D341Med (cell line): ENCODE measurements around the gene SUSD5.
"Not testable (repeated sequence)": the region's sequence is repeated elsewhere in the genome, so short reads cannot be mapped to it uniquely, and the experiment has no call there.

ENCODE experiments used
- DNase-seq: peaks from one replicate; pipeline ENCODE4 v3.0.0; 2012; ENCODE audit warnings: low spot score

Gene SUSD5

DNA sequence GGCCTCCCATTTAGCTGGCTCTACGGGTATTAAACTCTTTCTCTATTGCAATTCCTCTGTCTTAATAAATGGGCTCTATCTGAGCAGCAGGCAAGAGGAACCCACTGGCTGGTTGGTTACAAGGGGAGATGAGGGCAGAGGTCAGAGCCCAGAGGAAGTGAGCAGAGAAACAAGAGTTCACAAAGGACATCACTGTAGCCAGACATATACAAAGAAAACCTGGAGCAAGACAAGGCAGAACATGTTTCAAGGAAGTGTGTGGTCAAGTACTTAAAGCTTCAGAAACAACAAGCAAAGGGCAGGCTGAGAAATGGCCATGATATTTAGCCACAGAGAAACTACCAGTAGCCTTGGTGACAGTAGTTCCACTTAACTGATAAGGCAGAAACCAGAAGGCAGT is 24.3 kb downstream of the SUSD5 start:
- no peak for DNase-seq

DNA sequence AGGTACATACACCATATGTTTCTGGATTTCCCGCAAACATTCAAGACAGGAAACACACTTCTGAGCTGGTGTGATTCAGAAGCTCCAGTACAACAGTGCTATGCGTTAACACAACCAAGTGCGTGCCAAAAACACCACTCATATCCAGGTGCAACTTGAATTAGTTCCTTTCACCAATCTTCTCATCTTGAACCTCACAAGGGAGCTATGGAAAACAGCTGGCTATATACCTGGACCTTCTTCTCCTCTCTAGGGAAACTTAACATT is 31.3 kb downstream of the SUSD5 start:
- DNase-seq = no peak

DNA sequence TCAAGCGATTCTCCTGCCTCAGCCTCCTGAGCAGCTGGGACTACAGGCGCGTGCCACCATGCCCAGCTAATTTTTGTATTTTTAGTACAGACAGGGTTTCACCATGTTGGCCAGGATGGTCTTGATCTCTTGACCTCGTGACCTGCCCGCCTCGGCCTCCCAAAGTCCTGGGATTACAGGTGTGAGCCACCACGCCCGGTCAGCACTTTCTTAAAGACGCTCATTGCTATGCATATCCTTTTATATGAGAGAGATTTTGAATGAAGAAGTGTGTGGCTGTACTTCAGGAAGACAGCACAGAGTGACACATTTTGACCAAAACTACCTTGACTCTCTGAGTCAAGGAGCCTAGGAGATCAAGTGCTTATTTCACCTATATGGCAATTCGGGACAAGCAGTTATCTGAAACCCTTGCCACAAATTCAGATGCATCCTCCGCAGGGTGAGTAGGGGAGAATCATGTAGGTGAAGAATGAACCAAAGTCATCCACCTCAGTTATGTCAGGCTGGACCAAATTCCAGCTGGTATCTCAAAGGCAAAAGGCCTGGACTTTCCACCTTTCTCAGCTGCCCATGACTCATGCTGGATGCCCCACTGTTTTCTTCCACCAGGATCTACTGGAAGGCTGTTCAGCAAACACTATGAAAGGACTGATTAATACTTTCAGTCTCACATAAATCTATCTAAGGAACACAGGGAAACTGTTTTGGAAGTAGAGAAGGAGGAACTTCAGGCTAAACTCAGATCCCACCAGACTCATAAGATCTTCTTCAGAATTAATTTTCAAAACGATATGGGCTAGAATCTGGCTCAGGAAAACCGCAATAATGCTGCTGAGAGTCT is 31.9 kb downstream of the SUSD5 start:
- no peak for DNase-seq

DNA sequence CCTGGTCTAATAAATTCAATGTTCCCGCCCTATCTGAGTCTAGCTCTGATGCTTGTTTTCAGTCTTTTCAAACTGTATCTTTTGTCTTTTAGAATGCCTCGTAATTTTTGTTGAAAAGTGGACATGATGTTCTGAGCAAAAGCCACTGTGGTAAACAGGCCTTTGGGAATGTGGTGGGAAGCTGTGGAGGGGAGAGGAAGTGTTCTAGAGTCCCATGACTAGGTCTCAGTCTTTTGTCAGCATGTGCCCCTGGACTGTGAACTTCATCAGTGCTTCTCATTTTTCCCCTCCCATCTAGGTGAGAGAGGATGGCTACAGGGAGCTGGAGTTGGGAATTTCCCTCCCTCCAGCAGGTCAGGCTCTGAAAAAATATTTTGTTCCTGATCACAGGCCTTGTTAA is 33.7 kb downstream of the SUSD5 start:
- DNase-seq = no peak

DNA sequence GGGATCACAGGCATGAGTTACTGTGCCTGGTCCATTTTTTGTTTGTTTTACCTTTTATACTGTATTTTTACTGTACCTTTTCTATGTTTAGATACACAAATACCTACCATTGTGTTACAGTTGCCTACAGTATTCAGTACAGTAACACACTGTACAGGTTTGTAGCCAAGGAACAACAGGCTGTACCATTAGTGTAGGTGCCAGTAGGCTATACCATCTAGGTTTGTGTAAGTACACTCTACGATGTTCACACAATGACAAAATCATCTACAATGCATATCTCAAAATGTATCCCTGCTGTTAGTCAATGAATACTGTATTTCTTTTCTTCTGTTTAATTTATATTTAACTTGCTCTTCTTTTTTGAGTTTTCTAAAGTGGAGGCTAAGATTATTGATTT is 37.0 kb downstream of the SUSD5 start:
- not testable (repeated sequence) for DNase-seq

DNA sequence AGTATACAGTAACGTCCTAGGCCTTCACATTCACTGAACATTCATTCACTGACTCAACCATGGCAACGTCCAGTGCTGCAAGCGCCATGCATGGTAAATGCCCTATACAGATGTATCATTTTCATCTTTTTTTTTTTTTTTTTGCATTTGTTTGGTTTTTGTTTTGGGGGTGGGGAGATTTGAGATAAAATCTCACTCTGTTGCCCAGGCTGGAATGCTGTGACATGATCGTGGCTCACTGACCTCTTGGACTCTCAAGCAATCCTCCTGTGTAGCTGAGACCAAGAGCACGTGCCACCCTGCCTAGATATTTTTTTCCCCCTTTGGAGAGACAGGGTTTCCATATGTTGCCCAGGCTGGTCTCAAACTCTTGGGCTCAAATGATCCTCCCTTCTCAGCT is 37.4 kb downstream of the SUSD5 start:
- DNase-seq = no peak

DNA sequence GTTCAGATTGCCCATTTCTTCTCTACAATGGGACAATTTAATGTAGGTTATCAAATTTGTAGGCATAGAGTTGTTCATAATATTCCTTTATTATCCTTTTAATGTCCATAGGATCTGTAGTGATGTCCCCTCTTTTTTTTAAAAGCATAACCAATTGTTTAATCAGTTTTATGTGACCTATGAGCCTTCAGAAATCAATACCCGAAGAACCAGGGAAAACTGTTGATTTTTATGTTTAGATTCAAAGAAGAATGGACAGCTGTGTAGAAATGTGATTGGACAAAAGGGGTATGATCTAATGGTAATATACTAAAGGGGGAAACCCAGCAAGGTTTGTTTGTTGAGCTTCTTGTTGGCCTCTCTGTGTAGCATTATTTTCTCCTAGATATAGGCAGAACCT is 39.5 kb downstream of the SUSD5 start:
- no peak for DNase-seq

DNA sequence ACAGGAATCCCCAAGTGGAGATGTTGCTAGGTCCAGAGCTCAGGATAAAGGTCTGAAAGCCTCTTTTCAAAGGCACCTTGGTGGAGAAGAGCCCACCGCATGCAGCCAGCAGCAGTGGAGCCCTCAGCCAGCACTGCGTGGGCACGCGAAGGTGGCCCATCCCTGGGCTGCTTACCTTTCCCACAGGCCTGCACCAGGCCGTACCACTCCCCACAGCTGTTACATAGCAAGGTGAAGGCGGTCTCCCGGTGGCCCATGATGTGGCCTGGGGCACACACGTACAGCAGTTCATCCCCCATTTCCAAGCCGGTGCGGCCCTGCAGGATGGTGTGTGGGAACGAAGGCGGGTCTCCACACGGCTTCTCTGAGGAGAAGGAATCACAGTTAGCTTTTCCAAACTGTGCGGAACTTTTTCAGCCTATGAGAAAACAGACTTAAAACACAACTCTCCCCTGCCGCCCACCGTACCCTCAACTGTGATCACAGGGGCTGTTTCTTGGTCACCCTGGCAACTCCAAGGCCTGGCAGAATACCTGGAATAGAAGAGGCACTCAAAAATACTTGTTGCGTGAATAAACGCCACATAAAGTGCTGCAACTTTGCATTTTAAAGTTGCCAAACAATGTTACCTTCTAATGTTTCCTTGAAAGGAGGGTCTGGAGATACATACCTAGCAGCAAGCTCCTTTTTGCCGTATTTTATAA is 43.7 kb downstream of the SUSD5 start:
- no peak for DNase-seq

DNA sequence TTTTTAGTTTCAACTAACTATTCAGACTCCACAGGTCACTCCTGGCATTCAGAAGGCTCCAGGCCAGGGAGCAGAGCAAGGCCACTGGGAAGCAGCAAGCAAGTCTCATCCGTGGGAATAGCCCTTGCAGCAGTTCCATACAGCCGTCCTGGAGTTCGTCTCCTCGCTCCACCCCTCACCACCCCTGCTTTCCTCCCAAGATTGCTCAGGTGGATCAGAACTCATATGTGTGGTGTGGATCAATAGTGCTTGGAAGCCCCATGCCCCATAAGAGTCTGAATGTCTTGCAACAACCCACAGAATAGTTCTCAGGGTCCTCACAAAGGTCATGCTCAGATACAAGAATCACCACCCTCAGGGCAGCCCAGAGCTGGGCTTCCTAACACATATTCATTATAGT is 44.5 kb downstream of the SUSD5 start:
- DNase-seq = no peak

DNA sequence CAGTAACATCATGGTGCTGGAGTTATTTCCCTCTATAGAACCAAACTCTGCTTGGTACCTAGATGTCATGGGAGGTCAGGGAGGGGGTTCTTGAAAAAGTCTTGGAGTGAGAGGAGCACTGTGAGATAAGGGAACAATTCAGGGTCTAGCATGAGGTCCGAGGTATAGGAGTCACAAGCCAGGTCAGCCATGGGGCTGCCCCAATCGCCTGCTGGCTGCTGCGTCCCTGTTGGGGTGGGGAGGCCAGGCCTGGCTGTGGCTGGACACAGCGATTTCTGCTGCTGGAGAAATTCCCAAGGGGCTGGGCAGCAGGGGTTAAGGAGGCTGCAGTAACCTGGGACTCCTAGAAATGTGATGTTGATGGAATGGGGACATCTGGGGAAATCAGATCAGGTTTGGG is 44.9 kb downstream of the SUSD5 start:
- DNase-seq = no peak

DNA sequence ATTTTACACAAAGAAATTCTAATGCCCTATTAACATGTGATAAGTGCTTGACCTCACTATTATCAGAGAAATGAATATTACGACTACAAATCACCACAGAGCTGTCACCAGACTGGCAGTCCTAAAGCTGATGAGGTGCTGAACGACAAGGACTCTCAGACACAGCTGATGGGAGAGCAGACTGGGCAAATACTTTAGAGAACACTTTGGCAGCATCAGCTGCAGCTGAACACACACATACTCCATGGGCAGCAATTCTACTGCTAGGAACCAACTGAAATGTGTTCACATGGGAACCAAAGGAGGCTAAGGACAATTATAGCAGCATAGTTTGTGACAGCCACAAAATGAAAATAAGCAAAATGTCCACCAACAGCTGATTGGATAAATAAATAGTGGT is 45.5 kb downstream of the SUSD5 start:
- DNase-seq = no peak

DNA sequence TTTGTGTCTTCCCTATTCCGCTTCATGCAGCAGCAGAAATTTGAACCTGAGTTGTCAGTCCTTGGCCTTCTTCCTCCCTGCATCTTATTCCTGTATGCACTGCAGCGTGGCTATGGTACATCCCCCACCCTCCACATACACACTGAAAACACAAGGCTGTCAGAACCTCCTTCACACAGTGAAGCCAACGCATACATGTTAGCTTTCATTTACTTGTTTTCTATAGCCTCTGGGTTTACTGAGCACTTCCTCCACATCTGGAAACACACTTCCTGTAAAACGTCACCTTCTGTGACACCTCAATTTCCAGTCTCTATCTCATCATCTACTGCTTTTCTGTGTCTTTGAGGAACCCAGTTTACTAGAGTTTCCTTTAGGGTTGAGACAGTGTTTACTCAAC is 47.0 kb downstream of the SUSD5 start:
- DNase-seq = no peak

DNA sequence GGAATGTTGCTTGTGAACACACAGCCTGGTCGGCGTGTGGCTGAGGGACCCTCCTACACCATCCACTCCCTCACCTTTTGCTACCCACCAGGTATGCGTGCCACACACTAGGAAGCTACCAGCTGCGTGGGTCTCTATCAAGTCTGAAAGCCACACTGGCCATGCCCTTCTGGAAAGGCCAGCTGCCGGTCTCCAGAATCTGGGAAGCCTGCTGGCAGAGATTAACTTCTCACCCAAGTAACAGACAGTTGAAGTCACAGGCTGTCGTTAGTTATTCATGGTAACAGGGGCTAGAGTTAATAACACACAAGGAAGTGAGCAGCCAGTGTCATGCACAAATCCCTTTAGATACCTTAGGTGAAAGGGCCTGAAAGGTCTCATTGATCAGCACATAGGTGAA is 48.1 kb downstream of the SUSD5 start:
- DNase-seq = no peak

DNA sequence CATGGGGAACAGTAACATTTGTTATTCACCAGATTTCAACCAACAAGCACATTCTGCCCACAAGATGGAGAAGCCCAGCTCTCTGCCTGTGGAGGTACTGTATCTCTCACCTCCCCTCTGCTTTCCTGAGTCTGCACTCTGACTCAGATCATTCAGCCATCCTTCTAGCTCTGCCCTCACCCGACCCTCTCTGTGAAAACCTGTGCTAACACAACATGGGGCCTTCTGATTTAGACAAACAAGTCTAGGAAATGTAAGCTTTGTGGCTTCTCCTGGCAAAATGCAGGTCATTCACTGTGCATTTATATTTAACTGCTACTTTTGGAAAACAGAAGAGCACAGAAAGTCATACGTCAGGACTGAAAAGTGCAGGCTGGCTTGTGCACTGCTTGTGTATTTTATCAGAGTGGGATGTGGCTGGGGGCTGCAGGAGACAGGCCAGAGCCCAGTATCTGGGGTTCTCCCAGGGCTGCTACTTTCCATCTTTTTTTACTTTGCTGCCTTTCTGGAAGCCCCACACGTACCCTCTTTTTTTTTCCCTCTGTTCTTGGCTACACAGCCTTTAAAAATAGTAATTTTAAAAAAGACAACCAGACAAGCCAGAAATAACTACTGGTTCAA is 50.8 kb downstream of the SUSD5 start:
- no peak for DNase-seq

DNA sequence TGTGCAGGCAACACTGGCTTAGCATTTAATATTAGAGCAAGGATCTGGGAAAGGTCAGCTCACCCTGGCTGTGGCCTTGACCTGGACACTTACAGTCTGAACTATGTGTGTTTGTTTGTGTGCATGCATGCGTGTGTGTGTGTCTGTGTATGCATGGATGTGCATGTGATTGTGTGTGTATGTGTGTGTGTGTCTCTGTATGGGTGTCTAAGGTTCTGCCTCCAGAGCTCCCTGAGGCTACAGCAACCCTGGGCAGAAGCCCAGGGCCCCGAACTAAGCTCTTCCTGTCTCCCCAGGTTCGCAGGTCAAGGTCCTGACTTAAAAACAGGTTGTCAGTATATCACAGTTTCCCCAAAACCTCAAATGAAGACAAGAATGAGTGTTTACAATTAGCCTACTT is 51.3 kb downstream of the SUSD5 start:
- no peak for DNase-seq

DNA sequence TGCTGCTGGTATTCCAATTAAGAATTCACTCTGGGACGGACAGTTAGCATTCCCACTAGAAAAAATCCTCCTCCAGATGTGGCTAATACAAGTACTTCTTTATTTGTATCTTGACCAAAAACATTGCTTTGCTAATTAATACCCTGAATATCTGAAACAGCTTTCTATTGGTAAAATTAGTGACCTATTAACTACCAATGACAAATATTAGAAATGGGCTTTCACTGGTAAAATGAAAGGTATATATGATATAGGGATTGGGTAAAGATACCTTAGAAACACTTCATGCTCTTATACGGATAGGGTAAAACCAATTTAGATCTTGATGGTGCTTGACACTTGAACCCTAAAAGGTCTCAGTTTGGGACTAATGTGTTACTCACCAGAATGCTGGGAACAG is 52.5 kb downstream of the SUSD5 start:
- no peak for DNase-seq

DNA sequence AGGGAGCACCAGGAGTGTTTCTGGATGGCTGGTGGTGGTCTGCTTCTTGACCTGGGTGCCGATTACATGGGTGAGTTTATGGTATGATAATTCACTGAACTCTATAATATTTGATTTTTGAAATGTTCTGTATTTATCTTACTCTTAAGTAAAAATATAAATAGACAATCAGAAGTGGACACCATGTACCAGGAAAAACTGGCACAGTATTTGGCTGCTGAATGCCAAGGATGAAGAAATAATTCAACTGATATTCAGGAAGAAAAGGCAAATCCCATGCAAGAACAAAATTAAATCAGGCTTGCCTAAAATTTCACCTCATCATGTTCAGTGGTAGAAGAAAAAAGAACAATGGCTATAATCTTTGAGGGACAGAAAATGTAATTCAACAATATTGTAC is 53.2 kb downstream of the SUSD5 start:
- DNase-seq = no peak

DNA sequence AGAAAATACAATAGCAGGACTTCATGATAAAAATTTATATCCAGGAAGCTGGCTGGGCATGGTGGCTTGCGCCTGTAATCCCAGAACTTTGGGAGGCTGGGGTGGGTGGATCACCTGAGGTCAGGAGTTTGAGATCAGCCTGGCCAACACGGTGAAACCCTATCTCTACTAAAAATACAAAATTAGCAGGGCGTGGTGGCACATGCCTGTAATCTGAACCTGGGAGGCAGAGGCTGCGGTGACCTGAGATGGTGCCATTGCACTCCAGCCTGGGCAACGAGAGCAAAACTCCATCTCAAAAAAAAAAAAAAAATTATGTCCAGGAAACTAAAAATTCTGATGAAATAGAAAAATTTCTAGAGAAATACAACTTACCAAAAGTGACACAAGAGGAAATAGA is 56.0 kb downstream of the SUSD5 start:
- not testable (repeated sequence) for DNase-seq

DNA sequence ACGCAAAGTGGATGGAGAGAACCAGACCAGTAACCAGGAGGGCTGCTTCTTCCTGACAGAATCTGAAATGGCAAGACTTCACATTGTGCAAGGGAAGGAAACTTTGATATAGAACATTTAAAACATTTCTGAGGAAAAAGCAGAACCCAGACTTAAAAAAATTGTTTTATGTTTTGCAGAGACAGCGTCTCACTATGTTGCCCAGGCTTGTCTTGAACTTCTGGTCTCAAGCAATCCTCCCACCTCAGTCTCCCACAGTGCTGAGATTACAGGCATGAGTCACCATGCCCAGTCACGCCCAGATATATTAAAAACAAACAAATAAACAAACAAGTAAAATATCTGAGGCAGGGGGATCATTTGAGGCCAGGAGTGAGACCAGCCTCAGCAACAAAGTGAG is 58.6 kb downstream of the SUSD5 start:
- DNase-seq = no peak

DNA sequence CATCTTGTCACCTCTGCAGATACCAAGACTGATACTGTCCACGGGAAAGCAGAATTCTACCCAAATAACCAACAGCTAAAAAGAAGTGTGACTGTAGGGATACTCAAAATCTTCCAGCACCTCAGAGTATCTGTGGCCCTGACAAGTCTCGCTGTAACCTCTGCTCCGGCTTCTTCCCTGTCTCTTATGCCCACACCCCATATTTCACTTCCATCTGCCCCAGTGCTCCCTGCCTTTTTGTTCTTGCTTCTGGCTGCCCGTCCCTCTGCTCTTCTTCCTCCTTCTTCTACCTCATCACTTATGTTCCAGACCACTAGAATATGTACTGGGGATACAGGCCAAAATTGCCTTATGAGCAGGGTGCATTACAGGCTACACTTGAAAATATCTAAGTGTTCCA is 59.4 kb downstream of the SUSD5 start:
- DNase-seq = no peak

DNA sequence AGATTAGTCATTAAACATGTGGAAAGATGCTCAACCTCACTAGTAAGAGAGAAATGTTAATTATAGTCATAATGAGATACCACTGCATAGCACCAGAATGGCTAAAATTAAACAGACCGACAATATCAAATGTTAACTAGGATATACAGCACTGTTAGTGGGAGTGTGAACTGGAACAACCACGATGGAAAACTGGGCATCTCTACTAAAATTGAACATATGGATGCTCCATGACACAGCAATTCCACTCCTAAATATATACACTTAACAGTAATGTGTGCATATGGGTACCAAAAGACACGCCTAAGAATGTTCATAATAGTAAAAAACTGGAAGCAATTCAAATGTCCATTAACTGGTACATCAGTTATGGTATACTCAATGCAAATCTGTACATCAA is 63.3 kb downstream of the SUSD5 start:
- no peak for DNase-seq

DNA sequence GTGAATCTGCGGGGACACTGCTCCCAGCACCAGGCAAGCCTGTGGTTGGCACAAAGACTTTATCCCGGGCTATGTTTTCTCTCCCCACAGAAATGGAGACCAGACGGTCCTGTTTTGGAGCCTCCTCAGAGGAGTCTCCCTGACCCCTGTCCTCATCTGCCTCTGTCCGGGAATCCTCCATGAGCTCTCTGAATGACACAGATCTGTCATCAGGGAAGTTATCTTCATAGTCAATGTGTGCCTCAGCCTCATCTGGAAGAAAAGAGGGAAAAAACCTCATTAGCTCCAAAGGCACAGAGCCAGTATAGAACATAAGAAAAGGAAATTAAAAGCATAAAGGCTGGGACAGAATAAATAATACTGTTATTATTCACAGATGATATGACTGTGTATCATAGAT is 64.8 kb downstream of the SUSD5 start:
- no peak for DNase-seq
